ENCODE measurements around the gene UBE2G2.

The UBE2G2 gene

DNA sequence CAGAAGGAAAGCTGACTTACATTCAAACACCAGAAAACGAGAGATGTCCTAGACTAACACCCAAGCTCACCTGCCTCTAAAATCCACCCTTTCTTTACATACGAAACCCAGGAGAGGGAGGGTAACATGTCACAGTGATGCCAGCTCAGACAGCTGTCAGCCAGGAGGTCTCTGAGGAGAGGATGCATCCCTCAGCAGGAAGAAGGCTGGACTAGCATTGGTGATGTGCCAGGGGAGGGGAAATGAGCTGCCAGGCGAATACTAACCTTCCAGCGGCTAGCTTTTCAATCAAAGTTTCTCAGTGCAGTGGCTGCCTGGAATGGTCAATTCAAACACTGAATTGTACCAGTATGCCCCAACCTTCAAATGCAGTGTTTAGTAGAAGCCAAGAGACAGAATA lies 3.6 kb upstream of the UBE2G2 start:
- FAIRE-seq = no peak
- DNase-seq (ENCODE audit: insufficient read length, low spot score) = no peak
- TF ChIP-seq POLR2AphosphoS5 (IDR thresholded peaks at IDR 0.05; ENCODE audit: low read depth, low read length) = 0 out of 2 replicates have a peak, but pooled peaks have one; percentile 7
- no peak for TF ChIP-seq POLR2A (IDR thresholded peaks at IDR 0.05; ENCODE audit: low read depth, low read length)
- no peak for TF ChIP-seq TAF1 (IDR thresholded peaks at IDR 0.05; ENCODE audit: low read depth, low read length)
- no peak for TF ChIP-seq PAX5 (IDR thresholded peaks at IDR 0.05; ENCODE audit: insufficient read depth, low read length, severe bottlenecking)
- TF ChIP-seq SPI1 (IDR thresholded peaks at IDR 0.05; ENCODE audit: low read depth, low read length) = no peak
- TF ChIP-seq POU2F2 (IDR thresholded peaks at IDR 0.05; ENCODE audit: low read depth, low read length) = no peak

DNA sequence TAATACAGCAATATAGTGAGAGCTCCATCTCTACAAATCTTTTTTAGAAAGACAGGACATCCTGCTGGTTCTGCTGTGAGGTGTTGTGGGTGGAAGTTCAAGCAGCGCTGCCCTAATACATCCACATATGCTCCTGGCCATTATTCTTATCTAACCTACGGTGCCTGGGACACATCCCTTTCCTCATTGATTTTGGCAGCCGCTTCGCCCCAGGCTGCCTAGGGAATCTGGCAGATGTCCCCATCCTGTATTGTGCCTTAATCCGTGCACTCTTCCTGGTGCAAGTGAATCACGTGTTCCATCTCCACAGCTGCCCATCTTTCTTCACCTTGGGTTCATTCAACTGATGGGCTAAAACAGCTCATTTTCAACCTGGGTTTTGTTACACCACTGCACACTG lies 3.1 kb upstream of the UBE2G2 start:
- DNase-seq (ENCODE audit: insufficient read length, low spot score) (no peak), FAIRE-seq (no peak)
- no peak for TF ChIP-seq POLR2AphosphoS5 (IDR thresholded peaks at IDR 0.05; ENCODE audit: low read depth, low read length)
- TF ChIP-seq PAX5 (IDR thresholded peaks at IDR 0.05; ENCODE audit: insufficient read depth, low read length, severe bottlenecking) = no peak
- TF ChIP-seq TAF1 (IDR thresholded peaks at IDR 0.05; ENCODE audit: low read depth, low read length) = no peak
- 0 out of 2 replicates have a peak, but pooled peaks have one; percentile 13 for TF ChIP-seq POLR2A (IDR thresholded peaks at IDR 0.05; ENCODE audit: low read depth, low read length)

DNA sequence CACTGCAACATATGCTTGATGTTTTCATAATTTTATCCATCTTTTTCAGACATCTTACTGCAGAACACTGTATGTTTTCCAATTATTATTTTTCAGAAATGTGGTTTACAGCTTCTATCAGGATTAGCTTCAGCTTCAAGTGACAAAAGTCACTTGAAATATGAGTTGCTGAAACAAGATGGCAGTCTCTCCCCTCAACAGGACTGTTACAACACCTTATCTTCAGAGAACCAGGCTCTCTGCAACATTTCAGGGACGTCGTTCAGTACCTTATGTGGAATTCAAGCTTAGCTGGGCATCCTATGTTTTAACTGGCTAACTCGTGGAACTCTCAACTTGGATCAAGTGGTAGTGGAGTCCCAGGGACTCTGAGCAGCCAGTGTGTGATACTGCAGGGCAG lies 2.0 kb upstream of the UBE2G2 start:
- FAIRE-seq (no peak), DNase-seq (ENCODE audit: insufficient read length, low spot score) (no peak)
- TF ChIP-seq POU2F2 (IDR thresholded peaks at IDR 0.05; ENCODE audit: low read depth, low read length) = no peak
- TF ChIP-seq POLR2A (IDR thresholded peaks at IDR 0.05; ENCODE audit: low read depth, low read length) = no peak; the same call in 1 of the 2 replicates
- TF ChIP-seq PAX5 (IDR thresholded peaks at IDR 0.05; ENCODE audit: insufficient read depth, low read length, severe bottlenecking) = no peak
- peak; percentile 52; the same call in 1 of the 2 replicates for TF ChIP-seq POLR2AphosphoS5 (IDR thresholded peaks at IDR 0.05; ENCODE audit: low read depth, low read length)
- no peak for TF ChIP-seq TAF1 (IDR thresholded peaks at IDR 0.05; ENCODE audit: low read depth, low read length)

DNA sequence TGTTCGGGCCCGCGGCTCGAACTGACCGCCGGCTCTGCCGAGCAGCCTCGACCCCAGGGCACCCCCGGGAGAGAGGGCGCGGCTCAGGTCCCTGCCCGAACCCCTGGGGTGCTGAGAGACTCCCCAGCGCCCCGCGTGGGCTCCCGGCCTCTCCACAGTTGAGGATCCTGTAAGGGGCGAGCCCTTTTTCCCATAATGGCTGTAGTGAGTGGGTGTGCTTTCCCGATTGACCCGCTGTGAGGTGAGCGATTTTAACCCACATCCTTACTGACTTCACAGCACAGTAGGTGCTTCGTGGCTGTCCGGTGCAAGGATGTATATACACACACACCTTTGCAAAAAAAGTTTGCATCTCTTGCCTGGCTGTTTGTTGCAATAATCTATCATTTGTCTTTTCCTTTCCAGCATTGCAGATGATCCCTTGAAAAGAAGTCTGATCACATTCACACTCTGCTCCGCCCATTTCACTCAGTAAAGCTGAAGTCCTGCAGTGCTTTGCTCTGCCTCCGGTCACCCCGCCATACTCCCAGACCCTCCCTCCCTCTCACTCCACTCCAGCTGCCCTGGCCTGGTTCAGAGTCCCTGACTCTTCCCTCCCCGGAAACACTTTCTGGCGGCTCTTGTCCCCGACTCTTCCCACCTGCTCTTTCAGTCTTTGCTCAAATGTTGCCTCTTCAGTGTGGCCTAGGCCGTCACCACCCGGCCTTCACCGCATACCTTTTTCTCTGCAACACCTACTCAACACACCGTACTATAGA lies 955 bp upstream of the UBE2G2 start:
- FAIRE-seq (no peak), DNase-seq (ENCODE audit: insufficient read length, low spot score) (no peak)
- TF ChIP-seq POU2F2 (IDR thresholded peaks at IDR 0.05; ENCODE audit: low read depth, low read length) (no peak), POLR2A (IDR thresholded peaks at IDR 0.05; ENCODE audit: low read depth, low read length) (peak; percentile 2)

DNA sequence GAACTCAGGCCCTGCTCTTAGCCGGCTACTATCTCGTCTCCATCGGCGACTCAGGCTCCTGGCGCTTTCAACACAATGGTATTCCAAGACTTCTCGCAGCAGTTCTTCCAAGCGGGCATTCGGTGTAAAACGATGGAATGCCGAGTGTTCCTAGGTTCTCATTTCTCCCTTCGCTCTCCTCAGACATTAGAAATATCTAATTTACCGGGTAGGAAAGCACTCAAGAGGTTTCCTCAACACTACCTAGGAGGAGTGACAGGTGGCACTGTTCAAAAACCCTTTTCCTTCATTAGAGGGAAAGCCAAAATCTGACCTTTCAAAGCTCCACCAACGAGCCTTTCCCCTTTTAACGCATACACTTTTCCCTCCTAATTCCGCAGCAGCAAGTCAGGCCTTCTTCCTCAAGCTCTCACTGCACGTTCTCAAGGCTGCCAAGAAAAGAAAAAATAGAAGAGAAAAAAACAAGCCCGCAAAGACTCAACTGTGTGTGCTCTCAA lies 601 bp downstream of the UBE2G2 start:
- no peak for TF ChIP-seq PAX5 (IDR thresholded peaks at IDR 0.05; ENCODE audit: insufficient read depth, low read length, severe bottlenecking)
- TF ChIP-seq POLR2AphosphoS5 (IDR thresholded peaks at IDR 0.05; ENCODE audit: low read depth, low read length) = no peak
- no peak for TF ChIP-seq POLR2A (IDR thresholded peaks at IDR 0.05; ENCODE audit: low read depth, low read length)
- TF ChIP-seq SPI1 (IDR thresholded peaks at IDR 0.05; ENCODE audit: low read depth, low read length) = no peak
- TF ChIP-seq TAF1 (IDR thresholded peaks at IDR 0.05; ENCODE audit: low read depth, low read length) = no peak; the same call in 1 of the 2 replicates
- no peak for TF ChIP-seq POU2F2 (IDR thresholded peaks at IDR 0.05; ENCODE audit: low read depth, low read length)
- peak; percentile 13 for FAIRE-seq
- peak; percentile 57 for DNase-seq (ENCODE audit: insufficient read length, low spot score)

DNA sequence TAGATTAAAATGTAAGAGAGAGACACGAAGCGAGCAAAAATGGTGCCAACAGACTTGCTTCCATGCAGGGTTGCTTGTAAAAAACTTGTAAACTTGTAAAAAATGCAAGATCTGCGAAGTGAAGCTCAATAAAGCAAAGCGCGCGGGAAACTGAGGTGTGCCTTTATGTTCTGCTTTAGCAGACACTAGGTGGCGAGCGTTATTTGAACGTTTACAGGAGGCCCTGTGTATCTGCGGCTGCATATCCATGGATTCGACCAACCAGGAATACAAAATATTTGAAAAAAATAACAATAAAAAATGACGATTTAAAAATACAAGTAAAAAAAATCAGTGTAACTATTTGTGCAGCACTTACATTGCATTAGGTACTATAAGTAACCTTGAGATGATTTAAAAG lies 1.5 kb downstream of the UBE2G2 start:
- no peak for FAIRE-seq
- TF ChIP-seq POLR2A (IDR thresholded peaks at IDR 0.05; ENCODE audit: low read depth, low read length) (no peak), SPI1 (IDR thresholded peaks at IDR 0.05; ENCODE audit: low read depth, low read length) (no peak), TAF1 (IDR thresholded peaks at IDR 0.05; ENCODE audit: low read depth, low read length) (no peak), PAX5 (IDR thresholded peaks at IDR 0.05; ENCODE audit: insufficient read depth, low read length, severe bottlenecking) (no peak), POLR2AphosphoS5 (IDR thresholded peaks at IDR 0.05; ENCODE audit: low read depth, low read length) (no peak), POU2F2 (IDR thresholded peaks at IDR 0.05; ENCODE audit: low read depth, low read length) (no peak)
- no peak for DNase-seq (ENCODE audit: insufficient read length, low spot score)

DNA sequence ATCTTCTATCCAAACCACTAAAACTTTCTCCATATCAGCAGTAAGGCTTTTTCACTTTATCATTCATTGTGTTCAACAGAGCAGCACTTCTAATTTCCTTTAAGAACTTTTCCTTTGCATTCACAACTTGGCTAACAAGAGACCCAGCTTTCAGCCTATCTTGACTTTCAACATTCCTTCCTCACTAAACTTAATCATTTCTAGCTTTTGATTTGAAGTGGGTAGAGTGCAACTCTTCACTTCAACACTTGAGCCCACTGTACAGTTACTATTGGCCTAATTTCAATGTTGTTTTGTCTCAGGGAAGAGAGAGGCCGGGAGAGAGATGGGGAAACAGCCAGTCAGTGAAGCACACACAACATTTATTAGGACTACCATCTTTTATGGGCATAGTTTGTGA lies 2.0 kb downstream of the UBE2G2 start:
- FAIRE-seq (no peak), DNase-seq (ENCODE audit: insufficient read length, low spot score) (no peak)
- TF ChIP-seq TAF1 (IDR thresholded peaks at IDR 0.05; ENCODE audit: low read depth, low read length) = no peak
- TF ChIP-seq SPI1 (IDR thresholded peaks at IDR 0.05; ENCODE audit: low read depth, low read length) = no peak
- TF ChIP-seq POLR2A (IDR thresholded peaks at IDR 0.05; ENCODE audit: low read depth, low read length) = no peak

DNA sequence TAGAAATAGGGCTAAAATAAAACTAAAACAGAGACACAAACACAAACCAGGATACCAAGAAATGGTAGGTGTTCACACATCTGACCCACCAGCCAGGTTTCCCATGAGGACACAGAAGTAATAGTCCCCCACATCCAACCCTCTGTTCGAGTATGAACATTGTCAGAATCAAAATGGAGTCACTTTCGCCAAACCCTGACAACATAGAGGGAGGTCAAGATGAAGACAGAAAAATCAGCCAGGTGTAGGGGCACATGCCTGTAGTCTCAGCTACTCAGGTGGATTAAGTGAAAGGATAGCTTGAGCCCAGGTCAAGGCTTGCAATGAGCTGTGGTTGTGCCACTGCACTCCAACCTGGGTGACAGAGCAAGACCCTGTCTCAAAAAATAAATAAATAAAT lies 3.8 kb downstream of the UBE2G2 start:
- TF ChIP-seq SPI1 (IDR thresholded peaks at IDR 0.05; ENCODE audit: low read depth, low read length) = no peak
- no peak for TF ChIP-seq POLR2AphosphoS5 (IDR thresholded peaks at IDR 0.05; ENCODE audit: low read depth, low read length)
- TF ChIP-seq TAF1 (IDR thresholded peaks at IDR 0.05; ENCODE audit: low read depth, low read length) = no peak
- no peak for TF ChIP-seq POU2F2 (IDR thresholded peaks at IDR 0.05; ENCODE audit: low read depth, low read length)
- TF ChIP-seq POLR2A (IDR thresholded peaks at IDR 0.05; ENCODE audit: low read depth, low read length) = no peak
- no peak for TF ChIP-seq PAX5 (IDR thresholded peaks at IDR 0.05; ENCODE audit: insufficient read depth, low read length, severe bottlenecking)
- DNase-seq (ENCODE audit: insufficient read length, low spot score) = no peak
- no peak for FAIRE-seq

DNA sequence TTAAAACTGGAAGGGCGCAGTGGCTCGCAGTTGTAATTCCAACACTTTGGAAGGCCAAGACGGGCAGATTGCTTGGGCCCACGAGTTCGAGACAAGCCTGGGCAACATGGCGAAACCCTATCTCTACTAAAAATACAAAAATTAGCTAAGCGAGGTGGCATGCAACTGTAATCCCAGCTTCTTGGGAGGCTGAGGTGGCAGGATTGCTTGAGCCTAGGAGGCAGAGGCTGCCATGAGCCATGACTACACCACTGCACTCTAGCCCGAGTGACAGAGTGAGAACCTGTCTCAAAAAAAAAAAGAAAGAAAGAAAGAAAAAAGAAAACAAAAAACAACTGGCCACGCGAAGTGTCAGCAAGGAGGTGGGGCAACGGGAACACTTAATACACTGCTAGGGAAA lies 6.3 kb downstream of the UBE2G2 start:
- FAIRE-seq = no peak
- DNase-seq (ENCODE audit: insufficient read length, low spot score) = no peak
- TF ChIP-seq SPI1 (IDR thresholded peaks at IDR 0.05; ENCODE audit: low read depth, low read length) = no peak
- TF ChIP-seq PAX5 (IDR thresholded peaks at IDR 0.05; ENCODE audit: insufficient read depth, low read length, severe bottlenecking) = no peak

DNA sequence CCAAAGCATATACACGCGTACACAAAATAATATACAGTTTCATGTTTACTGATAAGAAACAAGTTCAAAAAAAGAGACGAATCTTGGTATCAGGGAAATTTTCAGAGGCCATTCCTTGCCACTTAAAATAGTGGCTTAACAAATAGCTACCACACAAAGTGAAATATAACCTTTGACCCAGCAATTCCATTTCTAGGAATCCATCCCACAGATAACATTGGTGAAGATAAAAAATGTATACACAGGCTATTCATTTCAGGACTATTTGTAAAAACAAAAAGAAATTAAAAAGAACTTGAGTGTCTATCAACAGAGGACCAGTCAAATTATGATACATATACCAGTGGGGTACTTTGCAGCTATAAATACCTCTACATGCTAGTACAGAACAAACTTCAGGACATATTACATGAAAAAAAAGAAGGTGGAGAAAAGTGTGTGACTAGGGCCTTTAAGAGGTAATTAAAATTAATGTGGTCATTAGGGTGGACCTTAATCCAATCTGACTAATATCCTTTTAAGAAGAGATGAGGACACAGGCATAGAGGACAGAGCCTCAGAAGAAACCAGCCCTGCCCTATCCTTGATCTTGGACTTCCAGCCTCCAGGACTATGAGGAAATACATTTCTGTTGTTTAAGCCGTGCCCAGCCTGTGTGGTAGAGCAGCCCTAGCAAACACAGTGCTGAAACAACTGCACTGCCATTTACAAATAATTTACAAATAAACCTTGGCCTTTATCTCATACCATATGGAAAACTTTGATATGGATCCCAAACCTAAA lies 7.8 kb downstream of the UBE2G2 start:
- DNase-seq (ENCODE audit: insufficient read length, low spot score) = no peak
- no peak for FAIRE-seq
- TF ChIP-seq POU2F2 (IDR thresholded peaks at IDR 0.05; ENCODE audit: low read depth, low read length) = no peak
- no peak for TF ChIP-seq POLR2A (IDR thresholded peaks at IDR 0.05; ENCODE audit: low read depth, low read length)
- no peak for TF ChIP-seq PAX5 (IDR thresholded peaks at IDR 0.05; ENCODE audit: insufficient read depth, low read length, severe bottlenecking)
- no peak for TF ChIP-seq POLR2AphosphoS5 (IDR thresholded peaks at IDR 0.05; ENCODE audit: low read depth, low read length)
- TF ChIP-seq SPI1 (IDR thresholded peaks at IDR 0.05; ENCODE audit: low read depth, low read length) = no peak
- no peak for TF ChIP-seq TAF1 (IDR thresholded peaks at IDR 0.05; ENCODE audit: low read depth, low read length)

Measured in GM12891 (cell line).